OCI-LY1 (cell line): ENCODE results near the gene DENND1A.

Experiments used
- H2AFZ ChIP-seq: fragments of 200-600 bp; sonication (generic), shearing (Covaris generic); 2 replicates; pipeline ENCODE4 v1.6.0; 2014; ENCODE audit warnings: antibody characterized with exemption, mild to moderate bottlenecking, low read length
- H3F3A ChIP-seq: fragments of 200-600 bp; sonication (generic), shearing (Covaris generic); 2 replicates; pipeline ENCODE4 v1.6.0; 2014; ENCODE audit warnings: mild to moderate bottlenecking, antibody characterized with exemption, low read length, moderate library complexity; ENCODE audit not compliant: insufficient read depth
- H3K27ac ChIP-seq: fragments of 200-600 bp; sonication (generic); 2 replicates; pipeline ENCODE4 v1.5.1; 2014; ENCODE audit warnings: low read length, mixed run types, mild to moderate bottlenecking, low read depth; ENCODE audit not compliant: poor library complexity, severe bottlenecking
- H3K27me3 ChIP-seq: fragments of 200-600 bp; sonication (generic); 2 replicates; pipeline ENCODE4 v1.6.0; 2014; ENCODE audit warnings: antibody characterized with exemption, mild to moderate bottlenecking, low read length, moderate library complexity; ENCODE audit not compliant: insufficient read depth
- H3K36me3 ChIP-seq: fragments of 200-600 bp; sonication (generic); 2 replicates; pipeline ENCODE4 v1.6.1; 2014; ENCODE audit warnings: mild to moderate bottlenecking, antibody characterized with exemption, low read length, moderate library complexity, mixed read lengths; ENCODE audit not compliant: insufficient read depth
- H3K4me1 ChIP-seq: fragments of 200-600 bp; sonication (generic); 2 replicates; pipeline ENCODE4 v1.5.1; 2014; ENCODE audit warnings: mild to moderate bottlenecking, low read length, moderate library complexity; ENCODE audit not compliant: insufficient read depth, severe bottlenecking
- H3K4me2 ChIP-seq: fragments of 200-600 bp; sonication (generic), shearing (Covaris generic); 2 replicates; pipeline ENCODE4 v1.6.1; 2014; ENCODE audit warnings: low read length
- H3K4me3 ChIP-seq: fragments of 200-600 bp; sonication (generic); 2 replicates; pipeline ENCODE4 v1.5.1; 2014; ENCODE audit warnings: low read length, low read depth, mild to moderate bottlenecking, mixed read lengths; ENCODE audit not compliant: poor library complexity, severe bottlenecking
- H3K79me2 ChIP-seq: fragments of 200-600 bp; shearing (Covaris generic); 2 replicates; pipeline ENCODE4 v1.6.1; 2016; ENCODE audit warnings: mixed run types, low read length, mixed read lengths; ENCODE audit not compliant: insufficient read depth
- H3K9ac ChIP-seq: fragments of 200-600 bp; sonication (generic), shearing (Covaris generic); 2 replicates; pipeline ENCODE4 v1.6.1; 2014; ENCODE audit warnings: mild to moderate bottlenecking, low read length, mixed read lengths
- H3K9me2 ChIP-seq: fragments of 200-600 bp; sonication (generic), shearing (Covaris generic); 2 replicates; pipeline ENCODE4 v1.6.1; 2014; ENCODE audit warnings: low read depth, mild to moderate bottlenecking, low read length, mixed read lengths
- H3K9me3 ChIP-seq: fragments of 200-600 bp; shearing (Covaris generic); 2 replicates; pipeline ENCODE4 v1.6.1; 2014; ENCODE audit warnings: low read length, mixed read lengths
- H4K20me1 ChIP-seq: fragments of 200-600 bp; sonication (generic), shearing (Covaris generic); 2 replicates; pipeline ENCODE4 v1.6.0; 2016; ENCODE audit warnings: mild to moderate bottlenecking, low read length; ENCODE audit not compliant: insufficient read depth
- EZH2 ChIP-seq: fragments of 200-600 bp; sonication (generic), shearing (Covaris generic); IDR thresholded peaks from 2 replicates; pipeline ENCODE4 v1.8.0; 2017; ENCODE audit warnings: borderline replicate concordance, mixed run types, mild to moderate bottlenecking, antibody characterized with exemption, low read length, moderate library complexity, mixed read lengths
- TF ChIP-seq, protein P1 (sequence below): fragments of 200-600 bp; sonication (generic), shearing (Covaris generic); IDR thresholded peaks from 2 replicates; pipeline ENCODE4 v1.5.1; 2017; ENCODE audit warnings: mild to moderate bottlenecking, antibody characterized with exemption, low read length, moderate library complexity, mixed read lengths

The DENND1A gene

DNA sequence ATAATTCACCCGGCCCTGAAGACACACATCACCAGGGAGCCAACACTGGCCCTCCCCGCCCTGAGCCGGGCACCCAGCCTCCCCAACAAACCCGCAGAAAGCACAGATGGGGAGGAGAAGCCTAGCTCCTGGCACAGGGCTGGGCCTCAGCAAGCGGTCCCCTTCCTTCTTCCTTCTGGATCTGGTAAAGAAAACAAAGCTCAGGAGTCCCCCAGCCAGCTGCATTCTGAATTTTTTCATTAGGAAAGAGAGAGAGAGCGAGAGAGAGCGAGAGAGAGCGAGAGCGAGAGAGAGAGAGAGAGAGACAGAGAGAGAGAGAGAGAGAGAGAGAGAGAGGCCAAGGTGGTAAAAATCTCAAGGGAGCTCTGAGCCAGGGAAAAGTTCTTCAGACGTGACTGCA is 378.2 kb downstream of the DENND1A start:
- Histone ChIP-seq H3K79me2 (no peaks in the 10 kb centered on the region), H3K27me3 (no peaks in the 10 kb centered on the region), H3K9me3 (no peaks in the 10 kb centered on the region), H4K20me1 (no peaks in the 10 kb centered on the region), H3K4me1 (peaks cover 2% of the 10 kb centered on the region), H3K4me3 (no peak overlapping the region), H3K9me2 (no peaks in the 10 kb centered on the region), H3K27ac (no peak overlapping the region), H3F3A (no peaks in the 10 kb centered on the region), H3K9ac (no peak overlapping the region), H3K36me3 (no peaks in the 10 kb centered on the region), H2AFZ (no peak overlapping the region), H3K4me2 (no peak overlapping the region)
- TF ChIP-seq EZH2, result no peak
- TF ChIP-seq, protein P1, sequence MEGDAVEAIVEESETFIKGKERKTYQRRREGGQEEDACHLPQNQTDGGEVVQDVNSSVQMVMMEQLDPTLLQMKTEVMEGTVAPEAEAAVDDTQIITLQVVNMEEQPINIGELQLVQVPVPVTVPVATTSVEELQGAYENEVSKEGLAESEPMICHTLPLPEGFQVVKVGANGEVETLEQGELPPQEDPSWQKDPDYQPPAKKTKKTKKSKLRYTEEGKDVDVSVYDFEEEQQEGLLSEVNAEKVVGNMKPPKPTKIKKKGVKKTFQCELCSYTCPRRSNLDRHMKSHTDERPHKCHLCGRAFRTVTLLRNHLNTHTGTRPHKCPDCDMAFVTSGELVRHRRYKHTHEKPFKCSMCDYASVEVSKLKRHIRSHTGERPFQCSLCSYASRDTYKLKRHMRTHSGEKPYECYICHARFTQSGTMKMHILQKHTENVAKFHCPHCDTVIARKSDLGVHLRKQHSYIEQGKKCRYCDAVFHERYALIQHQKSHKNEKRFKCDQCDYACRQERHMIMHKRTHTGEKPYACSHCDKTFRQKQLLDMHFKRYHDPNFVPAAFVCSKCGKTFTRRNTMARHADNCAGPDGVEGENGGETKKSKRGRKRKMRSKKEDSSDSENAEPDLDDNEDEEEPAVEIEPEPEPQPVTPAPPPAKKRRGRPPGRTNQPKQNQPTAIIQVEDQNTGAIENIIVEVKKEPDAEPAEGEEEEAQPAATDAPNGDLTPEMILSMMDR, result no peak

DNA sequence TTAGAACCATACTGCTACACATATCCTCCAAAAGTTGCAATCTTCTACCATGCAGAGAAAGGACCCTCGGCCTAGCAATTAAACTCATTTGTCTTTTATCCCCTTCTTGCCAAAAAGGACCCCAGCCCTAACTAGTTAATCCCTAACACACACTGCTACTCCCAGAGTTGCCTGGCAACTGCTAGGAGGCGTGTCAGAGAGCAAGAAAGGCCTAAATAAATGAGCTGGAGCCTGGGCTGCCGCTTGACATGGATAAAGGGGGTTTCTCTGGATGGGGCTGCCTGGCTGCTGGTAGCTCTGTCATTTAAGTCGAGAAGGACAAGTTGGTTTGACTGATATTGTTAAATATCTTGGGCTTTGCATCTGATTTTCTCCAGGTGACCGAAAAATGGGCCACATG is 379.1 kb downstream of the DENND1A start:
- no peaks in the 10 kb centered on the region for H3K27me3 ChIP-seq
- no peaks in the 10 kb centered on the region for H3K9me3 ChIP-seq
- no peaks in the 10 kb centered on the region for H4K20me1 ChIP-seq
- no peaks in the 10 kb centered on the region for H3K79me2 ChIP-seq
- no peak overlapping the region for H3K27ac ChIP-seq
- no peaks in the 10 kb centered on the region for H3F3A ChIP-seq
- H2AFZ ChIP-seq, result no peak overlapping the region
- no peak overlapping the region for H3K4me2 ChIP-seq
- H3K4me3 ChIP-seq, result no peak overlapping the region
- H3K36me3 ChIP-seq, result no peaks in the 10 kb centered on the region
- H3K9me2 ChIP-seq, result no peaks in the 10 kb centered on the region
- TF ChIP-seq, protein P1, result no peak
- no peak overlapping the region for H3K9ac ChIP-seq
- H3K4me1 ChIP-seq, result no peaks in the 10 kb centered on the region

DNA sequence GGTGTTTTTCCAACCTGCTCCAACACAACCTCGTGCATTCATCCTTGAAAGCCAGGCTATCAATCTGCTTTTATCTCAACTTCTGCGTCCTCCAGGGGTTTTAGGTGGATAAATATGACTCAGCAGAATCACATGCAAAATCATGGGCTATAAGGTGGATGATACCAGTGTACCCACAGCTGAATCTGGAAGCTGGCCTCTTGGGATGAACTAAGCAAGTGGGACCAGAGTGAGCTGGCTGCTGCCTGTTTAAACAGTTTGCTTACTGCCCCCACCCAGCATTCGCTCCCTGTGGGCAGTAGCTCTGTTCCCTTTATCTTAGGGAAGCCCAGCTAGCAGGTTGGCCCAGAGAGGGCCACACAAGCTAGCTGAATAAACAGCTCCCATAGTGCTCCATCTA is 379.9 kb downstream of the DENND1A start:
- TF ChIP-seq, protein P1, result no peak
- no peak for TF ChIP-seq EZH2
- H3K4me1 ChIP-seq, result no peaks in the 10 kb centered on the region
- no peak overlapping the region for H3K4me3 ChIP-seq
- no peaks in the 10 kb centered on the region for H3K79me2 ChIP-seq
- H3K27me3 ChIP-seq, result no peaks in the 10 kb centered on the region
- no peaks in the 10 kb centered on the region for H4K20me1 ChIP-seq
- H3K4me2 ChIP-seq, result no peak overlapping the region
- no peaks in the 10 kb centered on the region for H3F3A ChIP-seq
- H3K36me3 ChIP-seq, result no peaks in the 10 kb centered on the region
- no peak overlapping the region for H2AFZ ChIP-seq
- no peak overlapping the region for H3K9ac ChIP-seq
- no peaks in the 10 kb centered on the region for H3K9me3 ChIP-seq
- no peak overlapping the region for H3K27ac ChIP-seq
- no peaks in the 10 kb centered on the region for H3K9me2 ChIP-seq
